ENCODE results near the gene SH3RF1. TPM values are rescaled to one million over a fixed set of nuclear protein-coding genes. Genes with fewer than 3 reads are reported as not detected.

Gene SH3RF1
- total and polyA plus RNA-seq, 4 donors = 1.8 to 7.9 (median 3.5) TPM

- TF ChIP-seq MAX (IDR thresholded peaks at IDR 0.05) (no peak), NR2F2 (IDR thresholded peaks at IDR 0.05) (no peak), SP1 (IDR thresholded peaks at IDR 0.05) (no peak), FOXA1 (IDR thresholded peaks at IDR 0.05) (no peak), HNF4G (IDR thresholded peaks at IDR 0.05) (no peak), RXRA (IDR thresholded peaks at IDR 0.05) (no peak), ATF3 (IDR thresholded peaks at IDR 0.05) (no peak), GABPA (IDR thresholded peaks at IDR 0.05 in 1 of 2, conservative IDR thresholded peaks at IDR 0.05 in 1 of 2) (no peak), JUND (IDR thresholded peaks at IDR 0.05) (no peak), EGR1 (IDR thresholded peaks at IDR 0.05; ENCODE audit: low read depth in 2 of 2) (no peak), REST (IDR thresholded peaks at IDR 0.05) (no peak)
- no peak for DNase-seq (ENCODE audit: low spot score)
- H3K9me3 ChIP-seq (ENCODE audit: control insufficient read depth in 4 of 4, low read length in 3 of 4) = no peaks in the 10 kb centered on the region
- H3K9ac ChIP-seq (ENCODE audit: low read depth in 1 of 2, low read length in 2 of 2) = no peak overlapping the region
- no peaks in the 10 kb centered on the region for H3K27me3 ChIP-seq (ENCODE audit: control insufficient read depth in 4 of 4, insufficient read depth in 4 of 4, low read length in 3 of 4)
- 0% methylated on average over 1 of the region's 1 CpG for WGBS
- no peaks in the 10 kb centered on the region for H3K36me3 ChIP-seq (ENCODE audit: control insufficient read depth in 4 of 4, insufficient read depth in 3 of 4, low read depth in 1 of 4, low read length in 3 of 4)
- H3K27ac ChIP-seq (ENCODE audit: low read depth in 1 of 2, low read length in 2 of 2) = no peak overlapping the region
- H3K4me1 ChIP-seq (ENCODE audit: control insufficient read depth in 4 of 4, insufficient read depth in 4 of 4, low read length in 3 of 4) = peaks cover 2 to 7% (median 7%) of the 10 kb centered on the region in 4 donors
- no peak overlapping the region for H3K4me3 ChIP-seq (ENCODE audit: low read depth in 1 of 3, low read length in 3 of 3)
Observed at GRCh38 chr4:169305173-169305572, 34.4 kb upstream of the SH3RF1 start.

- DNase-seq (ENCODE audit: low spot score) = no peak
- Histone ChIP-seq H3K27ac (ENCODE audit: low read depth in 1 of 2, low read length in 2 of 2) (no peak overlapping the region), H3K4me3 (ENCODE audit: low read depth in 1 of 3, low read length in 3 of 3) (no peak overlapping the region), H3K27me3 (ENCODE audit: control insufficient read depth in 4 of 4, insufficient read depth in 4 of 4, low read length in 3 of 4) (no peaks in the 10 kb centered on the region), H3K9me3 (ENCODE audit: control insufficient read depth in 4 of 4, low read length in 3 of 4) (no peaks in the 10 kb centered on the region), H3K9ac (ENCODE audit: low read depth in 1 of 2, low read length in 2 of 2) (no peak overlapping the region), H3K36me3 (ENCODE audit: control insufficient read depth in 4 of 4, insufficient read depth in 3 of 4, low read depth in 1 of 4, low read length in 3 of 4) (no peaks in the 10 kb centered on the region), H3K4me1 (ENCODE audit: control insufficient read depth in 4 of 4, insufficient read depth in 4 of 4, low read length in 3 of 4) (no peaks in the 10 kb centered on the region)
- no peak for TF ChIP-seq RAD21 (IDR thresholded peaks at IDR 0.05)
- no peak for TF ChIP-seq RXRA (IDR thresholded peaks at IDR 0.05)
- no peak for TF ChIP-seq NR2F2 (IDR thresholded peaks at IDR 0.05)
- no peak for TF ChIP-seq HNF4G (IDR thresholded peaks at IDR 0.05)
- TF ChIP-seq YY1 (IDR thresholded peaks at IDR 0.05) = no peak
- no peak for TF ChIP-seq JUND (IDR thresholded peaks at IDR 0.05)
- TF ChIP-seq FOXA1 (IDR thresholded peaks at IDR 0.05) = no peak
- no peak for TF ChIP-seq ZBTB33 (IDR thresholded peaks at IDR 0.05)
- TF ChIP-seq ATF3 (IDR thresholded peaks at IDR 0.05) = no peak
- no peak for TF ChIP-seq REST (IDR thresholded peaks at IDR 0.05)
- no peak for TF ChIP-seq EGR1 (IDR thresholded peaks at IDR 0.05; ENCODE audit: low read depth in 2 of 2)
- no peak for TF ChIP-seq MAX (IDR thresholded peaks at IDR 0.05)
- no peak for TF ChIP-seq TAF1 (conservative IDR thresholded peaks at IDR 0.05)
Observed at GRCh38 chr4:169295822-169296221, 25.1 kb upstream of the SH3RF1 start.

Measured in liver (tissue), 9 donors.